Measurements from ENCODE around the gene DTYMK.
"Not testable (repeated sequence)": the region's sequence is repeated elsewhere in the genome, so short reads cannot be mapped to it uniquely, and the experiment has no call there.

The DTYMK gene

GRCh38 chr2:241671457-241672240 is 15.0 kb downstream of the DTYMK start:
- Histone ChIP-seq H3K4me1 (ENCODE audit: insufficient read depth, low read length) (no peaks in the 10 kb centered on the region), H3K9ac (ENCODE audit: low read depth, low read length) (no peak overlapping the region), H3K9me3 (ENCODE audit: control insufficient read depth, insufficient read depth, low read length) (no peaks in the 10 kb centered on the region), H3K36me3 (ENCODE audit: insufficient read depth, low read length) (peaks cover 4% of the 10 kb centered on the region; the same call in 1 of the 2 replicates)

DNA sequence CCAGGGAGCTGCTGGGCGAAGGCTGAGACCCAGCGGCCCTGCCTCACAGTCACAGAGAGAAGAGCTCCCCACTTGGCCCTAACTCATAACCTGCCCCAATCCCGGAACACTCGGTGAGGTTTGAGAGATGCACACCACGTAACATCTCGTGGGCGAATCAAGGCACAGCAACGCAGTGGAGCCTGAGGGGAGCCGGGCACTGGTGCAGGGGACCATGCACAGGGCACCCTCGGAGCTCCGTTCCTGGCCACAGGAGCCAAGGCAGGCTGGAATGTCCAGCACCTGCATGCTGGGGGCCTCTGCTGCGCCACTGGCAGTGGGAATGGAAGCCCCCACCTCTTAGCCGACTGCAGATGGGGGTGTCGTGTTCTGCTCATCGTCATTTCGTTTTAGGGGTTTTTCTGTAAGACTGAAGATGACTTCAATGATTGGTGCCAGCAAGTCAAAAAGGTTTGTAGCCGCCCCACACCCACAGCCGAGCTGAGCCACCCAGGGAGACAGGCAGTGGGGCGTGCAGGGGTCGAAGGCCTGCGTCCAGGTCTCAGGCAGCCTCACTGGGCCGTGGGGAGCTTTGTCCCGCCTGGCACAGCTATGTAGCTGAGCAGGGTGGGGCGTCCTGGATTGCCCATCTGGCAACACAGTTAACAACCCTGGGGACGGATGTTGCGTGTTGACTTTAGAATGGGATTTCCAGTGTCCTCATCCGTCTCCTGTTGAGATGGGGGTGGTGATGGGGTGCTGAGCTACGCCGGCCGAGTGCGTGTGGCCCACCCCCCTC is 16.1 kb downstream of the DTYMK start:
- peaks cover 5% of the 10 kb centered on the region; the same call in 1 of the 2 replicates for H3K36me3 ChIP-seq (ENCODE audit: insufficient read depth, low read length)
- no peaks in the 10 kb centered on the region for H3K4me1 ChIP-seq (ENCODE audit: insufficient read depth, low read length)
- no peak overlapping the region for H3K9ac ChIP-seq (ENCODE audit: low read depth, low read length)
- no peaks in the 10 kb centered on the region for H3K9me3 ChIP-seq (ENCODE audit: control insufficient read depth, insufficient read depth, low read length)

DNA sequence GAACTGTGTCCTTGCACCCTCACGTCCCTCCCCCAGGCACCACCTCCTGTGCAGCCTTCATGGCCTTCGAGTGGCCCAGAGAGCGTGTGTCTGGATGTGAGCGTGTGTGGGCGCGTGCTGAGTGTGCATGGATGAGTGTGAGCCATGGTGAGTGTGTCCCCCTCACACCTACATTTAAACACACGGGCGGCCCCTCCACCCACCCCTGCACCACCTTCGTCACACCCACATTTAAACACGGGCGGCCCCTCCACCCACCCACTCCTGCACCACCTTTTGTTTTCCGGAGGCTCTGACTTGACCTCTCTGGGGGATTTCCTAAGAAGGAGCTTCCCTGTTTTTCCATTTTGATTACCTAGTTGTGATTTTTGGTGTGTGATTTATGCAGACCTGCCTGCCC is 17.8 kb downstream of the DTYMK start:
- Histone ChIP-seq H3K36me3 (ENCODE audit: insufficient read depth, low read length) (peaks cover 5% of the 10 kb centered on the region; the same call in 1 of the 2 replicates), H3K9ac (ENCODE audit: low read depth, low read length) (no peak overlapping the region), H3K9me3 (ENCODE audit: control insufficient read depth, insufficient read depth, low read length) (no peaks in the 10 kb centered on the region), H3K4me1 (ENCODE audit: insufficient read depth, low read length) (0 out of 2 replicates have a peak, but pooled peaks cover 5% of the 10 kb centered on the region)

GRCh38 chr2:241668354-241668753 is 18.3 kb downstream of the DTYMK start:
- Histone ChIP-seq H3K4me1 (ENCODE audit: insufficient read depth, low read length) (0 out of 2 replicates have a peak, but pooled peaks cover 5% of the 10 kb centered on the region), H3K36me3 (ENCODE audit: insufficient read depth, low read length) (peaks cover 5% of the 10 kb centered on the region; the same call in 1 of the 2 replicates), H3K9me3 (ENCODE audit: control insufficient read depth, insufficient read depth, low read length) (no peaks in the 10 kb centered on the region), H3K9ac (ENCODE audit: low read depth, low read length) (no peak overlapping the region)

GRCh38 chr2:241666627-241667400 is 19.8 kb downstream of the DTYMK start:
- H3K9ac ChIP-seq (ENCODE audit: low read depth, low read length), result no peak overlapping the region
- H3K9me3 ChIP-seq (ENCODE audit: control insufficient read depth, insufficient read depth, low read length), result no peaks in the 10 kb centered on the region
- 0 out of 2 replicates have a peak, but pooled peaks cover 5% of the 10 kb centered on the region for H3K4me1 ChIP-seq (ENCODE audit: insufficient read depth, low read length)
- H3K36me3 ChIP-seq (ENCODE audit: insufficient read depth, low read length), result peaks cover 6% of the 10 kb centered on the region; the same call in 1 of the 2 replicates

GRCh38 chr2:241665731-241666440 is 20.7 kb downstream of the DTYMK start:
- H3K9ac ChIP-seq (ENCODE audit: low read depth, low read length), result no peak overlapping the region
- H3K9me3 ChIP-seq (ENCODE audit: control insufficient read depth, insufficient read depth, low read length), result no peaks in the 10 kb centered on the region
- H3K4me1 ChIP-seq (ENCODE audit: insufficient read depth, low read length), result 0 out of 2 replicates have a peak, but pooled peaks cover 5% of the 10 kb centered on the region
- H3K36me3 ChIP-seq (ENCODE audit: insufficient read depth, low read length), result peaks cover 10% of the 10 kb centered on the region; the same call in 1 of the 2 replicates

DNA sequence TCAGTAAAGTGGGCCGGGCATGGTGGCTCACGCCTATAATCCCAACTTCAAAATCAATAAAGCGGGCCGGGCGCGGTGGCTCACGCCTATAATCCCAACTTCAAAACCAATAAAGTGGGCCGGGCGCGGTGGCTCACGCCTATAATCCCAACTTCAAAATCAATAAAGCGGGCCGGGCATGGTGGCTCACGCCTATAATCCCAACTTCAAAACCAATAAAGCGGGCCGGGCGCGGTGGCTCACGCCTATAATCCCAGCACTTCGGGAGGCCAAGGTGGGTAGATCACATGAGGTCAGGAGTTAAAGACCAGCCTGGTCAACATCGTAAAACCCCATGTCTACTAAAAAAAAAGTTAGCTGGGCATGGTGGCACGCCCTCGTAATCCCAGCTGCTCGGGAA is 23.9 kb downstream of the DTYMK start:
- not testable (repeated sequence) for H3K9me3 ChIP-seq (ENCODE audit: control insufficient read depth, insufficient read depth, low read length); H3K9ac ChIP-seq (ENCODE audit: low read depth, low read length); H3K4me1 ChIP-seq (ENCODE audit: insufficient read depth, low read length); H3K36me3 ChIP-seq (ENCODE audit: insufficient read depth, low read length)

DNA sequence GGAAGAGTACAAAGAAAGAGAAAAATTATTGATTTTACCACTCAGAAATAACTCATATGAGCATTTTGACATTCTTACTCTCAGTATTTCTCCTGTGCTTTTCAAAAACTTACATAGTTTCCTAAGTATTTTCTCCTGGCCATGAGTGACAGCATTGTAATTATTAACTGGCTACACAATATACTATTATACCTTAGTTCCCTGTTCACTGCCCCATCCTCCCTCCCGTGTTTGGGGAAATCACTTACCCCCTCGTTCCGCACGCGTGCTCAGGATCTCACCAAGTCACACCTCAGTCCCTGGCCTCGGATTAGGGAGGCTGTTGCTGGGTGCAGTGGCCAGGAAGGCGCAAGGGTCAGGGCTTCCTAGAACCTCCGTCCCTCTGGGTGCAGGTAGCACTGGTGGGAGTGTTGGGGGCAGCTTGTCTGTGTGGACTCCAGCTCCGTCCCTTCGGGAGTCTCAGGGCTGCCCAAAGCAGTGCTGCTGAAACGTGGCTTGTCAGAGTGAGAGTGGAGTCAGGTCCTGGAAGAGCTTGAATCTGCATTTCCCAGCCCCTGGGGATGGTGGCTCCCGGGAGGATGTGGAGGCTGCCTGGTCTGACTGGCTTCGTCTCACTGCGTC is 25.9 kb downstream of the DTYMK start:
- Histone ChIP-seq H3K9ac (ENCODE audit: low read depth, low read length) (no peak overlapping the region), H3K9me3 (ENCODE audit: control insufficient read depth, insufficient read depth, low read length) (no peaks in the 10 kb centered on the region), H3K4me1 (ENCODE audit: insufficient read depth, low read length) (peaks cover 5% of the 10 kb centered on the region; the same call in 1 of the 2 replicates), H3K36me3 (ENCODE audit: insufficient read depth, low read length) (peaks cover 8% of the 10 kb centered on the region; the same call in 1 of the 2 replicates)

- Histone ChIP-seq H3K36me3 (ENCODE audit: insufficient read depth, low read length) (peaks cover 10% of the 10 kb centered on the region; the same call in 1 of the 2 replicates), H3K9ac (ENCODE audit: low read depth, low read length) (no peak overlapping the region), H3K4me1 (ENCODE audit: insufficient read depth, low read length) (no peaks in the 10 kb centered on the region; the same call in 1 of the 2 replicates), H3K9me3 (ENCODE audit: control insufficient read depth, insufficient read depth, low read length) (no peaks in the 10 kb centered on the region)
Measured at GRCh38 chr2:241659150-241659739, 27.4 kb downstream of the DTYMK start.

DNA sequence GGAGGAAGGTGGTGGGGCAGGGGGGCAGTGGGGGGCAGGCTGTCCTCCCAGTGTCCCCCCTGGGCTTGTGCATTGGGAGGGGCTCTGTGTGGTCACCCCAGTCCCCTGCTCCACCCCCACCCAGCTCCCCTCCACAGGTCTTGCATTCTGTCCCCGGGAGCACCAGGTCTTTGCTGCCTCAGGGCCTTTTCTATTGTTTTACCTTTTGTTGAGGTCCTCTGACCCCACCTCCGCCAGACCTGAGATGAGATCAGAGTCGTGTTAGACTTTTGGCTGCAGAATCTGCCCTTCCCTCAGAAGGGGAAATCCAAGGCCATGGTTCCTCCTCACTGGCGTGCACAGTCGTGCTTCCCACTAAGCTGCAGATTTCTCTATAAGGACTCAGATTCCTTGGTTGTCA is 28.3 kb downstream of the DTYMK start:
- no peak overlapping the region for H3K9ac ChIP-seq (ENCODE audit: low read depth, low read length)
- no peaks in the 10 kb centered on the region; the same call in 1 of the 2 replicates for H3K4me1 ChIP-seq (ENCODE audit: insufficient read depth, low read length)
- no peaks in the 10 kb centered on the region for H3K9me3 ChIP-seq (ENCODE audit: control insufficient read depth, insufficient read depth, low read length)
- H3K36me3 ChIP-seq (ENCODE audit: insufficient read depth, low read length), result peaks cover 10% of the 10 kb centered on the region; the same call in 1 of the 2 replicates

- peaks cover 10% of the 10 kb centered on the region; the same call in 1 of the 2 replicates for H3K36me3 ChIP-seq (ENCODE audit: insufficient read depth, low read length)
- H3K9ac ChIP-seq (ENCODE audit: low read depth, low read length), result no peak overlapping the region
- no peaks in the 10 kb centered on the region for H3K9me3 ChIP-seq (ENCODE audit: control insufficient read depth, insufficient read depth, low read length)
- no peaks in the 10 kb centered on the region; the same call in 1 of the 2 replicates for H3K4me1 ChIP-seq (ENCODE audit: insufficient read depth, low read length)
Measured at GRCh38 chr2:241657786-241658254, 28.8 kb downstream of the DTYMK start.

GRCh38 chr2:241656190-241656741 is 30.3 kb downstream of the DTYMK start:
- Histone ChIP-seq H3K4me1 (ENCODE audit: insufficient read depth, low read length) (no peaks in the 10 kb centered on the region; the same call in 1 of the 2 replicates), H3K9ac (ENCODE audit: low read depth, low read length) (no peak overlapping the region), H3K36me3 (ENCODE audit: insufficient read depth, low read length) (peaks cover 6% of the 10 kb centered on the region; the same call in 1 of the 2 replicates), H3K9me3 (ENCODE audit: control insufficient read depth, insufficient read depth, low read length) (no peaks in the 10 kb centered on the region)
